WTC11 (cell line): ENCODE measurements around the gene LTBP1.

Experiments
- ATF1 ChIP-seq: sonication (generic); formaldehyde crosslinking; IDR thresholded peaks from 2 replicates; pipeline ENCODE4 v1.8.1; 2023; ENCODE audit warnings: mild to moderate bottlenecking, moderate library complexity, missing genetic modification reagents
- ATF3 ChIP-seq: sonication (generic); formaldehyde crosslinking; conservative IDR thresholded peaks from 2 replicates; pipeline ENCODE4 v1.8.1; 2022; ENCODE audit warnings: mild to moderate bottlenecking, missing genetic modification reagents
- SMAD3 ChIP-seq: sonication (generic); formaldehyde crosslinking; IDR thresholded peaks from 2 replicates; pipeline ENCODE4 v1.8.0; 2022; ENCODE audit warnings: missing genetic modification reagents, mild to moderate bottlenecking, borderline replicate concordance
- TF ChIP-seq, protein P1 (sequence below): sonication (generic); formaldehyde crosslinking; IDR thresholded peaks from 2 replicates; pipeline ENCODE4 v1.8.1; 2022; ENCODE audit warnings: mild to moderate bottlenecking, moderate library complexity, missing genetic modification reagents

DNA sequence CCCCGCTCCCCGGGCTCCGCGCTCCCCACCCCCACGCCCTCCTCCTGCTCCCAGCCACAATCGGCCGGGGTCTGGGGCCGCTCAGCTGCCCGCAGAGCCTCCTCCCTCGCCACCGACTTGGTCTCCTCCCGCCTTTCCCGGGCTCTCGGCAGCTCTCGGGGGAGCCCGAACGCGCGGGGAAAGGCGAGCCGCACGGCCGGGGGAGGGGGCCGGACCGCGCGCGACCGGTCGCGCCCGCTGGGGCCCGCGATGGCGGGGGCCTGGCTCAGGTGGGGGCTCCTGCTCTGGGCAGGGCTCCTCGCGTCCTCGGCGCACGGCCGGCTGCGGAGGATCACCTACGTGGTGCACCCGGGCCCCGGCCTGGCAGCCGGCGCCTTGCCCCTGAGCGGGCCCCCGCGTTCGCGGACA is 327 bp downstream of the LTBP1 start:
- no peak for TF ChIP-seq SMAD3 (CRISPR knock-in tag)
- TF ChIP-seq, protein P1, sequence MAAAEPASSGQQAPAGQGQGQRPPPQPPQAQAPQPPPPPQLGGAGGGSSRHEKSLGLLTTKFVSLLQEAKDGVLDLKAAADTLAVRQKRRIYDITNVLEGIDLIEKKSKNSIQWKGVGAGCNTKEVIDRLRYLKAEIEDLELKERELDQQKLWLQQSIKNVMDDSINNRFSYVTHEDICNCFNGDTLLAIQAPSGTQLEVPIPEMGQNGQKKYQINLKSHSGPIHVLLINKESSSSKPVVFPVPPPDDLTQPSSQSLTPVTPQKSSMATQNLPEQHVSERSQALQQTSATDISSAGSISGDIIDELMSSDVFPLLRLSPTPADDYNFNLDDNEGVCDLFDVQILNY (CRISPR knock-in tag), result no peak
- no peak for TF ChIP-seq ATF3 (CRISPR knock-in tag)
- no peak for TF ChIP-seq ATF1 (CRISPR knock-in tag)
